NCI-H2081 (cell line): ENCODE data around the gene CAMK1D.
"Not testable (repeated sequence)": the region's sequence is repeated elsewhere in the genome, so short reads cannot be mapped to it uniquely, and the experiment has no call there.

Experiments used
- DNase-seq, 2 experiments: peaks; one replicate each; lab custom pipeline; 2025; lab: John Stamatoyannopoulos, UW

Gene CAMK1D

DNA sequence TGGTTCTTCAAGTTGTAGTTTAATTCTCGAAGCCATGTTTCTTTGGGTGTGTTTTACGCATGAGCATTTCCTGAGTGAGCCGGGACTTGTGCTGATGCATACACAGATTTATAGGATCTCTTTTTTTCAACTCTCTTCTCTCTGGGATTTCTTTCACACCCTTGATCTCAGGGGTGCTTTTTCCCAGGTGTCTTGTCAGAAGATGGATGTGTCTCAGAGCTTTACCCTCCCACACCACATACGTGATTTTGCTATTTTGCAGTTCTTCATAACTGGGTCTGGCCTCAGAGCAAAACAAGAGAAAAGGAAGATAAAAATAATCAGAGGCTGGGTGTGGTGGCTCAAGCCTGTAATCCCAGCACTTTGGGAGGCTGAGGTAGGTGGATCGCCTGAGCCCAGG lies 177.0 kb downstream of the CAMK1D start:
- DNase-seq: no peak

DNA sequence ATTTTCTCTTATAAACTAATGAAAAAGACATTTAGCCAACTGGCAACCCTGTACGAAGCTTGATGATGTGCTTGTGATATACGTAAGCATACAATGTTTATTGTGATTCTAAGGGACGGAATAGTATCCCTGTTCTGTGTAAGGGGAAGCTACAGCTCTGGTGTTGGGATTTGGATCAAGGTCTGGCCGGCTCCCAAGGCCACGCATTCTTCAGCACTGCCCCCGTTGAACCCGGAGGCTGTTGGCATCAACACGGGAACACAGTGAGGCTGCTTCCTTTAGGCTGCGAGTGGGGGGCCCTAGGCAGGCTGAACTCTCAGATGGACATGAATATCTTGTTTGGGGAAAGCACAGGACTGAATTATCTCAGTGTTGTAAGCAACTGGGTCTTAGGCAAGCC lies 180.6 kb downstream of the CAMK1D start:
- no peak for DNase-seq

DNA sequence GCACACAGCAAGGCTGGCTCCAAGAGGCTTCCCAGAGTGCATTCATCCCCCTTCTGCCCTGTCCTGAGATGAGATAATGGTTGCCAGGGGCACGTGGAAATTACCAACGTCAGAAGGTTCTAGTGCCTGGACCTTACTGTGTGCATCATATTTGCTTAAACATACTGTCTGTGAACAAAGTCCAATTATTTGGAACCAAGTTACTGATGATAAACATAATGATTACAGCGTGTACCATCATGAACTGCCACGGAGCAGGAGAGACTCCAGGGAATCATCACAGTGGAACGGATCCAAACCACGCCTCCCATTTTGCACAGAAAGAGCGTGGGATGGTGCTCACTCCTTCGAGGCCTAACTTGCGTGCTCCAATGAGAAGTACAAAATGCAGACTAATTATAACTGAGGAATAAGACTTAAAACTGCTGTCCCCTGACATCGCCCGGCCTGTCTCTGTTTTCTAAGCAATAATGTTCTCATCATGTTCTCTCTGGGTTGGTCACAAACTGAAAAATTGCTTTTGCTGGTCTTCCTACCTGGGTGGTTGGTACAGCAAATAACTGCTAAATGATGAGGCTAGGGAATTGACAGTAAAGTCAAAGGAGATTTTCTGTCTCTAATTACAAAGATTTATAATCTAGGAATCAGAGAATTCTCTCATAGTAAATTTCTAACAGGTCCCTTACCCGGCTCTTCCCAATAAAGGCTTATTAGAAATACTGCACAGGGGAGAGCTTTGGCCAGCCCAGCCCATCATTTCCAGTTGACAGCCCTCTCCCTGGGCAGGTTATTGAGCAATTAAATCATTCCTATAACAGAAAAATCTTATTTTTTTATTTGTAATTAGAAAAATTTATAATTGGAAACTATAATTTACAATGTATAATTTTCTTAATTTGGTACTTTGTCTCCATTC lies 182.2 kb downstream of the CAMK1D start:
- DNase-seq: peak in 1 of 2 experiments; percentile 28

DNA sequence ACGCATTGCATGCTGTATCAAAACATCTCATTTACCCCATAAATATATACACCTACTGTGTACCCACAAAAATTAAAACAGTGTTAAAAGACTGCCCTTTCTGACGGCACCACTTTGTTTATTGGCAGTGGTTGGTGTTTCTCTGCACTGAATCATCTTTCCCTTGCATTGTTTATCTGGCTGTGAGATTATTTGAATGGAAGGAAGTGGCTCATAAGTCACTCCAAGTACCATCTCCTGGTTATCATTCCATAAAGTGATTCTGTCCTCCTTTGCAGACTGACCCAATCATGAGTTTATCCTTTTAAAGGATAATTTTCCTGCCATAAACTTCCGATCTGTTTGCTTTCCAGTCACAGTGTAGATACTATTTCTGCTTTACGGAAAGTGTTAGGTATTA lies 183.8 kb downstream of the CAMK1D start:
- peak in 1 of 2 experiments; percentile 70 for DNase-seq

DNA sequence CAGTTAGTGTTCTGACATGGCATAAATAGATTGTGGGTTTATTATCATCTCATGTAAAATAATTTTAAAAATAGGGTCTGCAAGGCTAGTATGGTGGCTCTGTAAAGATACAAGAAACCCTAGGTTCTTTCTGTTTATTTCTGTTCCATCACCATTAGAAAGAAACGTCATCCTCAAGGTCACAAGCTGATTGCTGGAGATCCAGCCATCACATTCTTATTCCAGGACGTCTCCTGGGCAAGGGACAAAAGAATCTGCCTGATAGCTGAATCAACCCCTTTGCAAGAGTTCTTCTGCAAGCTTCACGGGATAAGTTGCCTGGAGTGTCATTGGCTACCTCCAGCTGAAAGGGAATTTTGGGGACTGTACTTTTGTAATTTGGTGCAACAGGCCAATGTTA lies 184.4 kb downstream of the CAMK1D start:
- no peak for DNase-seq

DNA sequence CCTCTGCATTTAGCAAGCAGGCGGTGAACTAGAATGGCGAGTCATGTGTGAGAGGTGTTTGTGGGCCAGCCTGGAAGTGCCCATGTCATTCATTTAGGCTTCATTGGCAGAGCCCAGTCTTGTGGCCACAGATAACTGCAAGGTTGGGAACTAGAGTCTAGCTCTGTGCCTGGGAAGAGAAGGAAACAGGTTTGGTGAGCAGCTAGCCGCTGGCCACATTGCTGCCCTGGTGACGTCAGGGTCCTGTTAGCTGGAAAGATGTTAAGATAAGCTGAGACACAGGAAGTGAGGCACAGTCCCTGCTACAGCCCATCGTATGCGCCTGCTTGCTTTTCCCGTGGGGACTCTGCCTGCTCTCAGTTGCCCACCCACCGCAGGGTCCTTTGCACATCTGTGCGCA lies 185.5 kb downstream of the CAMK1D start:
- DNase-seq: no peak

DNA sequence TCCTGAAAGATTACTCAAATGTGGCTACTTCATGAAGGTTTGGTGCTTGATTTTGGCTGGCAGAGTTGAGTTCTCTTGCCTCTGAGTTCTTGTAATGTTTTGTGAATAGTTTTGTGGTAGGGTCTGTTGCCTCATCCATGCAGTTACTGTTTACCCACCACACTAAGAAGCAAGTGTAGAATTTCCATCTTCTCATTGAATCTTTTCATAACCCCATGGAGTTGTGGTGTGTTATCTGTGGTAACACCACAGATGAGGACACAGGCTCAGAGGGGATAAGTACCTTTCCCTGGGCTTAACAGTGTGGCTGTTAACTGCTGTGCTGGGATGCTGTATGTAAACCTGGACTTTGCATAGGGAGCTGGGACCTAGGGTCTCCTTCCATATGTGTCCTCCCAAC lies 186.3 kb downstream of the CAMK1D start:
- DNase-seq: no peak

DNA sequence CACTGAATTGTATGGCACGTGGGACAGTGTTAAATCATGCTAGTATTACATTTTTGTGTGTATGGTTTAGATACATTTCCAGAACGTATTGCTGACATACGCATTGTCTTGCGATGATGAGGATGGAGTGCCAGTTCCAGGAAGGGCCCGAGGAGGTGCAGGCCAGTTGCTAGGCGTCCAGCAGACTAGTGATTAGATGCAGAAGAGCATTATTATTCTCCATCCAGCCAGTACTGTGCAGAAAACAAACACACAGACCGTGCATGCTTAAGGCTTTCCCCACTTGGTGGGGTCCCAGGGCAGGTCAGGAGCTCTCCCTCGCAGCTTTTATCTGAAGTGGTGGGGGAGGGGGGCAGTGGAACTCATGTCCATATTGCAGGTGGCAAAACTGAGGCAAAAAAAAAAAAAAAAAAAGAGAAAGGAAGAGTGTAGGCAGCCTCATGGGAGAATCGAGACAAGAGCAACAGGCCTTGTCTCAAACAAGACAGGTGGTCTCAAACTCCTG lies 189.2 kb downstream of the CAMK1D start:
- DNase-seq: no peak

DNA sequence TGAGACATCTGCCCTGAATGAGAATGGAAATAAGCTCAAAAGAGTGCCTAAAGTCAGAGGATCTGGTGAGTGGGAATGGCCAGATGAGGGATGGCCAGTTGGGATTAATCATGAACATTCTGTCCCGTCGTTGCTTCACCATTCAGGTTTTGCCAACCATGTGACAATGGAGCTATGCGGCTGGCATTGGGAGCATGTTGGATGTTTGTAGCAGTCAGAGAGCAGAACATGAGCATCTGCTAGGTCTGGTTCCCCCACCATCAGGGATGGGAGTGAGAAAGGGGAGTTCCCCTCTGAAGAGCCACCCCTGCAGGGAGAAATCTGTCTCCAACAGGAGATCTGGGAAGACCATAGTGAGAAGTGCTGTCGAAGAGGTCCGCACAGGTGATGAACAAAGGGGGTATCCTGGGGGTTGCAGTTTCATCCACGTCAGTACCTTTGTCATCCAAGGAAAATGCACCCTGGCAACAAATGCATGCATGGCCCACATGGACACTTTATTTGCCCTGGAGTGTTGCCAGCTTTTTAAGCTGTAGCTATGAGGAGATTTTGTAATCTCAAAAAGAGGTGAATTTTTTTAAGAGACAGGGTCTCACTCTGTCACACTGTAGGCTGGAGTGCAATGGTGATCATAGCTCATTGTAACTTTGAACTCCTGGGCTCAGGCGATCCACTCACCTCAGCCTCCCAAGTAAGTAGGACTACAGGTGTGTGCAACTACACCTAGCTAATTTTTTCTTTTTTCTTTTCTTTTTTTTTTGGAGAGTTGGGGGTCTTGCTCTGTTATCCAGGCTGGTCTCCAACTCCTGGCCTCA lies 190.2 kb downstream of the CAMK1D start:
- DNase-seq: peak in 1 of 2 experiments; percentile 34

DNA sequence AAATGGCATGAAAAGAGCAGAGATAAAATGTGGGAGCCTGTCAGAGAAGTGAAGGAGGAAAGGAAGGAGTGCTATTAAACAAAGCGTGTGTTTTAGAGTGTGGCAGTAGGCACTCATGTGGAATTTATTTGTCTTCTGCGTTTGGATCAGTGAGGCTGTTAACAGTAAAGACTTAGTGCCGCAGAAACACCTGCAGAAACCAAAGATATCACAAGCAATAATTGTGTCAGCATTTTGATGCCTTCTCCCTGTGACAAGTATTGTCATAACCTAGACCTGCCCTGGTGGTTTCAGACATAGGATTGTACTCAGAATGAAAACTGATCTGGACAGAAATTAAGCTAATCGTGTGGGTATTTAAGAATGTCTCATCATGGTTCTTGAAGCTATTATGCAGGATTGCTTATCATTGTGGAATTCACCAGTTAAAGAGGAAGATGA lies 191.0 kb downstream of the CAMK1D start:
- no peak for DNase-seq

DNA sequence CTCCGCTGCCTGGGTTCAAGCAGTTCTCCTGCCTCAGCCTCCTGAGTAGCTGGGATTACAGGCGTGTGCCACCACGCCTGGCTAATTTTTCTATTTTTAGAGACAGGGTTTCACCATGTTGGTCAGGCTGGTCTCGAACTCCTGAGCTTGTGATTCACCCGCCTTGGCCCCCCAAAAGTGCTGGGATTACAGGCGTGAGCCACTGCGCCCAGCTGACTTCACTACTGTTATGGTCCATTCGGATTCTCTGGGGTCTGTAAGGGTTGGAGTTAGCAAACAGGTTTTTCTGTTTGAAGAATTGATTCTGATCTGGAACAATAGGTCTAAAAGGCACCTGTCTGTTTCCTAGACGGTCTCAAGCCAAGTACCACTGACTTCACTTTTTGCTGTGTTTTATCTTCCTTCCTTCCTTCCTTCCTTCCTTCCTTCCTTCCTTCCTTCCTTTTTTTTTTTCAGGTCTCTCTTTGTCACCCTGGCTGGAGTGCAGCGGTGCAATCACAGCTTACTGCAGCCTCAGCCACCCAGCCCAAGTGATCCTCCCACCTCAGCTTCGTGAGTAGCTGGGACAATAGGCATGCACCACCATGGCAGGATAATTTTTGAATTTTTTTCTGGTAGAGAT lies 192.2 kb downstream of the CAMK1D start:
- no peak for DNase-seq

DNA sequence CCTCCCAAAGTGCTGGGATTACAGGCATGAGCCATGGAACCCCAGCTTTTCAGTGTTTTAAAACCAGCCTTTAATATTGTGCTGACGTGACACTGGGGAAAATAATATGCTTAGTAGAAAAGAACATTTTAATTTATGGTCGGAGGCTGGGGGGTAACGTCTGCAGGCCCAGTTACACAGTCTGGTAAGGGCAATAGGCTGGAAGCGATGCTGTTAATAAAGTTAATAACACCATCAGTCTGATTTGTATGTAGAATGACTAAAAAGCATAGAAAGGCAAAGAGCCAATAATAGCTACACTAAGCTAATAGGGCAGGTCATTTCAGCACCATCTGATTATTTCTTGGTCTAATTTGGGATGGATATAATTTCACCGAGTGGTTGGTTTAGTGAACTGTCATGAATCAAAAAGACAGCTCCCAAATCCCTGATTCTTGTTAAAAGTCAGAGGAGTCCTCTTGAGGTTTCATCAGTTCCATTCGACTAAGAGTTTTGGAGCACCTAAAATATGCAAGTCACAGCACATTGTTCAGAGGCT lies 192.9 kb downstream of the CAMK1D start:
- DNase-seq: no peak

DNA sequence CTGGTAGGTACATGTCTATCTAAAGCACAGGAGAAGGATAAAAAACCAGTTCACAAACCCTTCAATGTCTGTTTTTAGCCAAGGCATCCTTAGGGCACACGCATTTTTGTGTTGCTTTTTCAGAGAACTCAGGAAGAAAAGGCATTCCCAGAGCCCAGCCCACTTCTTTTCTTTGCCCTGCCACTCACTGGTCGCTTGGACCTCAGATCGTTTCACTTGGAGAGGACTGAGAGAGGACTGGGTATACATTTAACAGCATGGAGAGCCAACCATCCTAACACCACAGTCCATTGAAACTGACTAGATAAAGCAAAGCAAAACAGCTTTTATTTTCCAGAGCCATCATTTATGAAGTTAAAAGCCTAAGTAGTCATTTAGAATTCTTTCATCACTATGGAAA lies 194.2 kb downstream of the CAMK1D start:
- no peak for DNase-seq

DNA sequence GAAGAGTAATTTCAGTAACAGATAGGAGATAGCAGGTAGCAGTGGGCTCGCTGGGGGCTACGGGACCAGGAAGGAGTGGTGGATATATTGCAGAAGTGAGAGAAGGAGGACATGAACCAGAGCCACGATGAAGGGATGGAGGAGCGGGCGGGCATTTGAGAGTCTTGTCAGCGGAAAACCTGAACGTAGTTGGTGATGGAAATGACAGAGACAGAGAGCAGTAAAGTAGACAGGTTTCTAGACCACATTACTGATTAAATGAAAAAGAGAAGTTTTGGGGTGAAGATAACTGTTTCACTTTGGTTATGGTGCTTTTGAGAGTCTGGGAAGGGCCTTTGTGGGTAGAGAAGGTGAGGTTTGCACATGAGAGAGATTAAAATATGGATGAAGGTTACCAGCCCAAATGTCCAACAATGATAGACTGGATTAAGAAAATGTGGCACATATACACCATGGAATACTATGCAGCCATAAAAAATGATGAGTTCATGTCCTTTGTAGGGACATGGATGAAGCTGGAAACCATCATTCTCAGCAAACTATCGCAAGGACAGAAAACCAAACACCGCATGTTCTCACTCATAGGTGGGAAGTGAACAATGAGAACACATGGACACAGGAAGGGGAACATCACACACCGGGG lies 196.9 kb downstream of the CAMK1D start:
- DNase-seq: not testable (repeated sequence)

DNA sequence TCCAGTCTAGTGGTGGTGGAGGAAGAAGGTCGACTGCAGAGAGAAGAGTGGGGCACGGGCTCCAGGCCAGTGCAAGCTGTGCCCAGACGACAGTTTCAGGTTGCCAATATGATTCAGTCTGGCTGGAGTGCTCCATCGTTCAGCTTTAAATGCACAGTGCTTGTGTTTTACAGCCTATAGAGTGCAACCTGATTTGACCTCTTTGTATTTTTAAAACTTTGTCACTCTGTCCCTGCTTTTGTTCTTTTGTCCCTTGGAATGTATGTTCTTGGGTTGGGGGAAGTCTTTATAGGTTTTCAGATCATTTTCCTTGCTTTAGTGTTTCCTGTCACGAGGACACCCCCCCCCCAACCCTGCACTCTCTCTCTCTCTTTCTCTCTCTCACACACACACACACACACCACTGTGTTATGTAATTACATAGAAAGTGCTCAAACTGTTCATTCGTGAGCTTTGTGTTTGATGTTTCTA lies 198.0 kb downstream of the CAMK1D start:
- DNase-seq: peak in 1 of 2 experiments; percentile 46

DNA sequence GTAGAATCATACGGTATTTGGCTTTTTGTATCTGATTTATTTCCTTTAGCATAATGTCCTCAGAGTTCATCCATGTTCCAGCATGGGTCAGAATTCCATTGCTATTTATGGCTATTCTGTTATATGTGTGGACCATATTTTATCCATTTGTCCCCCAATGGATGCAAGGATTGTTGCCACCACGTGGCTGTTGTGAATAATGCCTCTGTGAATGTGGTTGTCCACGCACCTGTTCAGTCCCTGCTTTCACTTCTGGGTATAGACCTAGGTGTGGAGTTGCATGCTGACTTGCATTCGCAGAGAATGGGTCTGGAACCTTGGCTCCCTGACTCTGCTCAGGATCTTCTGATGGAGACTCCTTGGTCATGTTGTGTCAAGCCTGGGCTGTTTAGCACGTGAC lies 199.9 kb downstream of the CAMK1D start:
- DNase-seq: no peak

DNA sequence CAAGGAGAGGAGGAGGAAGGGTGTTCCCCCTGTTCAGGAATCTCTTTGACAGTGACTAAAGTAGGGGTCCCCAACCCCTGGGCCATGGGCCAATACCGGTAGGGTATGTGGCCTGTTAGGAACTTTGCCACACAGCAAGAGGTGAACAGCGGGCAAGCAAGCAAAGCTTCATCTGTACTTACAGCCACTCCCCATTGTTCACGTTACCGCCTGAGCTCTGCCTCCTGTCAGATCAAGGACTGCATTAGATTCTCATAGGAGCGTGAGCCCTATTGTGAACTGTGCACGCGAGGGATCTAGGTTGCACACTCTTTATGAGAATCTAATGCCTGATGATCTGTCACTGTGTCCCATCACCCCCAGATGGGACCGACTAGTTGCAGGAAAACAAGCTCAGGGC lies 201.6 kb downstream of the CAMK1D start:
- DNase-seq: no peak

DNA sequence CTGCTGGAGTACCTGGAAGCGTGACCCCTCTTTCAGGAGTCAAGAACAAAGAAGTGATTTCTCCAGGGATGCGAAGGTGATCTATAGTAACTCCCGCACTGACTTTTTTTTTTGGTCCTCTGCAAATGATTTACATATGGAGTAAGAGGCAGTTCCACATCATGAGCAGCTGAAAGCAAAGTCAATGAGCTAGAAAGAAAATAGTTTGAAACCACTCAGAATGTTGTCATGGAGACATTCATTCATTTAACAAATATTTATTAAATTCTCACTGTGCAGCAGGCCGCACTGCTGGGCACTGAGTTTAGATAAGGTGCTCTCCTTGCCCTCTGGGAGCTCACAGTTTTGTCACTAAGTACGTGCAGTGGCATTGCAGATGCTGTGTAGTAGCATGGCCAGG lies 206.7 kb downstream of the CAMK1D start:
- DNase-seq: no peak

DNA sequence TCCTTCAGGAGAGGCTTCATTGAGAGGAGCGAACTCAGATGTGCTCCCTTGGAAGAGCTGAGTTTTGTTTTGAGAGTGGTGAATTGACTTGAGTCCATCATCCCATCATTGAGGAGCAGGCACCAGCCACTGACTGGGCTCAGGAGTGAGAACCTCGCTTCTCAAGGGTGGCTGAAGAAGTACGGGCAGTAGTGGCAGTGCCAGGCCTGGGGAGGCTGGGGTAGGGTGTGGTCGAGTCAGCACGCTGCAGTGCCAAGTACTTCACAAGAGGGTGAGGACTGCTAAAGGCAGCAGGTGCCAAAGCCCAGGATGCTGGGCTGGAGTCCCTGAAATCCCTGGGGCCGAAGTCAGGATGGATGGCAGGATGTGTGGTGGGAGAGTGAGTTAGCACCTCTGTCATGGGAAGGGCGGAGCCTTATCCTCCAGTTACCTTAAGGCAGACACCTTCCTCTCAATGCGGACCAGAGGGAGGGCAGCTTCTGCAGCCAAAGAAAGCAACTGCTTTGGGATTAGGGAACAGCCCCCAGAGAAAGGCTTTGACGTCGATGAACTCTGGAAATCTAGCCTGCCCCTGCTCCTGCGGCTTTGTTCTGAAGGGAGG lies 210.3 kb downstream of the CAMK1D start:
- DNase-seq: no peak

DNA sequence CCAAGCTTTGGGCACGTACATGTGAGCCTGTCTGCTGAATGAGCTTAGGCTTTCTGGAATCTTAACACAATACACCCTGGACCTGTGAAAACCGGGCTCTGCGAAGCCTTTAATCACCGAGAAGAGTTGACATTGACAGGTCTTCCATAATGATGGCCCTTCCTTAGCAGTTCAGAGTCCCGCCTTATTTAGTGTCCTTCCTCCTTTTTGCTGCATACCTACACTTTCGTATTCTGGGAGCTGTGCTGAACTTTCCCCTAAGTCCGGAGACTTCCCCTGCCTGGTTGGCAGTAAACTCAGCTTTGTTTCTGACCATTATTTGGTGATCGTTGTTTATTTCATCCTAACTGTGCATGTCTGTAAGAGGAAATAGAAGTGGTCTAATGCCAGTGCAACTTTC lies 212.0 kb downstream of the CAMK1D start:
- no peak for DNase-seq

DNA sequence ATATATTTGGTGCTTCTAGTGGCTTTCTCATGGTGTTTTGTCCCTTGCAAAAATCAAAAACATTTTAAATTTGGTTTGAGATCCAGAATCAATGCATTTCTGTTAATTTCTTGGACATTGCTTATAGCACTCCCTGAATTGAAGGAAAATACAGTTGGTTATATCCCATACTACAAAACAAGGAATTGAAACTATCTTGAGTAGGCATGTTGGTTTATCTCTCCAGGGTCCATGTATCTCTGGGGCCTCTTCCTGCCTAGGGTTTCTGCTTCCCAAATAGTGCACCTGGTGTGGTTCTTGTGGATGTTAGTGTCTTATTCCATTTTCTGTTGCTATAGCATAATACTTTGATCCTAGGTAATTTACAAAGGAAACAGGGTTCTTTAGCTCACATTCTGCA lies 212.4 kb downstream of the CAMK1D start:
- DNase-seq: no peak
